OCI-LY3 (cell line): Measurements from ENCODE around the gene MYOF.
"Not testable (repeated sequence)": the region's sequence is repeated elsewhere in the genome, so short reads cannot be mapped to it uniquely, and the experiment has no call there.

Experiments used
- H2AFZ ChIP-seq: fragments of 200-600, 300-600 bp; shearing (Covaris generic); 2 replicates; pipeline ENCODE4 v1.6.0; 2014; ENCODE audit warnings: antibody characterized with exemption, low read depth, low read length
- H3K27ac ChIP-seq: fragments of 200-600, 300-600 bp; sonication (generic); 2 replicates; pipeline ENCODE4 v1.5.1; 2014; ENCODE audit warnings: mild to moderate bottlenecking, low read length, moderate library complexity, mixed read lengths
- H3K27me3 ChIP-seq: fragments of 200-600, 300-600 bp; sonication (generic); 2 replicates; pipeline ENCODE4 v1.6.1; 2014; ENCODE audit warnings: low read depth, low read length, mixed read lengths
- H3K36me3 ChIP-seq: fragments of 200-600, 300-600 bp; sonication (generic); replicated peaks from 2 replicates; pipeline ENCODE3; 2014; ENCODE audit warnings: low read depth, low read length, mixed read lengths
- H3K4me1 ChIP-seq: fragments of 300-600, 200-600 bp; sonication (generic); 2 replicates; pipeline ENCODE4 v1.6.1; 2014; ENCODE audit warnings: low read length, mixed read lengths
- H3K4me2 ChIP-seq: fragments of 200-600, 300-600 bp; sonication (generic); 2 replicates; pipeline ENCODE4 v1.6.1; 2014; ENCODE audit warnings: low read length, mixed read lengths
- H3K4me3 ChIP-seq: fragments of 300-600, 200-600 bp; sonication (generic); 2 replicates; pipeline ENCODE4 v1.5.1; 2014; ENCODE audit warnings: antibody characterized with exemption, mild to moderate bottlenecking, low read length, moderate library complexity
- H3K79me2 ChIP-seq: fragments of 300-600, 200-600 bp; shearing (Covaris generic); 2 replicates; pipeline ENCODE4 v1.6.1; 2014; ENCODE audit warnings: mild to moderate bottlenecking, low read length, mixed read lengths
- H3K9ac ChIP-seq: fragments of 300-600, 200-600 bp; shearing (Covaris generic); 2 replicates; pipeline ENCODE4 v1.6.0; 2014; ENCODE audit warnings: mild to moderate bottlenecking, low read length, moderate library complexity
- H3K9me3 ChIP-seq: fragments of 200-600, 300-600 bp; shearing (Covaris generic); 2 replicates; pipeline ENCODE4 v1.6.1; 2014; ENCODE audit warnings: low read length, mixed read lengths; ENCODE audit not compliant: insufficient read depth
- H4K20me1 ChIP-seq: fragments of 200-600, 300-600 bp; sonication (generic); 2 replicates; pipeline ENCODE4 v1.6.1; 2016; ENCODE audit warnings: low read length, mixed read lengths; ENCODE audit not compliant: insufficient read depth
- EZH2phosphoT487 ChIP-seq: fragments of 200-600 bp; shearing (Covaris generic); IDR thresholded peaks from 2 replicates; pipeline ENCODE4 v1.6.1; 2018; ENCODE audit warnings: antibody characterized with exemption, mixed run types, low read depth
- TF ChIP-seq, protein P1 (sequence below): fragments of 200-600, 300-600 bp; sonication (generic); IDR thresholded peaks from 2 replicates; pipeline ENCODE4 v1.5.1; 2014; ENCODE audit warnings: antibody characterized with exemption, low read length, low read depth

MYOF gene

GRCh38 chr10:93469454-93469853 lies 12.7 kb downstream of the MYOF start:
- H3K9ac ChIP-seq = no peak overlapping the region
- no peaks in the 10 kb centered on the region for H4K20me1 ChIP-seq
- no peaks in the 10 kb centered on the region for H3K79me2 ChIP-seq
- H3K36me3 ChIP-seq = no peaks in the 10 kb centered on the region
- H3K27ac ChIP-seq = no peak overlapping the region
- no peaks in the 10 kb centered on the region for H3K9me3 ChIP-seq
- no peak overlapping the region for H2AFZ ChIP-seq
- H3K4me3 ChIP-seq = no peak overlapping the region
- no peak for TF ChIP-seq EZH2phosphoT487
- TF ChIP-seq, protein P1, sequence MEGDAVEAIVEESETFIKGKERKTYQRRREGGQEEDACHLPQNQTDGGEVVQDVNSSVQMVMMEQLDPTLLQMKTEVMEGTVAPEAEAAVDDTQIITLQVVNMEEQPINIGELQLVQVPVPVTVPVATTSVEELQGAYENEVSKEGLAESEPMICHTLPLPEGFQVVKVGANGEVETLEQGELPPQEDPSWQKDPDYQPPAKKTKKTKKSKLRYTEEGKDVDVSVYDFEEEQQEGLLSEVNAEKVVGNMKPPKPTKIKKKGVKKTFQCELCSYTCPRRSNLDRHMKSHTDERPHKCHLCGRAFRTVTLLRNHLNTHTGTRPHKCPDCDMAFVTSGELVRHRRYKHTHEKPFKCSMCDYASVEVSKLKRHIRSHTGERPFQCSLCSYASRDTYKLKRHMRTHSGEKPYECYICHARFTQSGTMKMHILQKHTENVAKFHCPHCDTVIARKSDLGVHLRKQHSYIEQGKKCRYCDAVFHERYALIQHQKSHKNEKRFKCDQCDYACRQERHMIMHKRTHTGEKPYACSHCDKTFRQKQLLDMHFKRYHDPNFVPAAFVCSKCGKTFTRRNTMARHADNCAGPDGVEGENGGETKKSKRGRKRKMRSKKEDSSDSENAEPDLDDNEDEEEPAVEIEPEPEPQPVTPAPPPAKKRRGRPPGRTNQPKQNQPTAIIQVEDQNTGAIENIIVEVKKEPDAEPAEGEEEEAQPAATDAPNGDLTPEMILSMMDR = no peak
- H3K4me2 ChIP-seq = no peak overlapping the region
- no peaks in the 10 kb centered on the region for H3K27me3 ChIP-seq
- no peaks in the 10 kb centered on the region for H3K4me1 ChIP-seq

DNA sequence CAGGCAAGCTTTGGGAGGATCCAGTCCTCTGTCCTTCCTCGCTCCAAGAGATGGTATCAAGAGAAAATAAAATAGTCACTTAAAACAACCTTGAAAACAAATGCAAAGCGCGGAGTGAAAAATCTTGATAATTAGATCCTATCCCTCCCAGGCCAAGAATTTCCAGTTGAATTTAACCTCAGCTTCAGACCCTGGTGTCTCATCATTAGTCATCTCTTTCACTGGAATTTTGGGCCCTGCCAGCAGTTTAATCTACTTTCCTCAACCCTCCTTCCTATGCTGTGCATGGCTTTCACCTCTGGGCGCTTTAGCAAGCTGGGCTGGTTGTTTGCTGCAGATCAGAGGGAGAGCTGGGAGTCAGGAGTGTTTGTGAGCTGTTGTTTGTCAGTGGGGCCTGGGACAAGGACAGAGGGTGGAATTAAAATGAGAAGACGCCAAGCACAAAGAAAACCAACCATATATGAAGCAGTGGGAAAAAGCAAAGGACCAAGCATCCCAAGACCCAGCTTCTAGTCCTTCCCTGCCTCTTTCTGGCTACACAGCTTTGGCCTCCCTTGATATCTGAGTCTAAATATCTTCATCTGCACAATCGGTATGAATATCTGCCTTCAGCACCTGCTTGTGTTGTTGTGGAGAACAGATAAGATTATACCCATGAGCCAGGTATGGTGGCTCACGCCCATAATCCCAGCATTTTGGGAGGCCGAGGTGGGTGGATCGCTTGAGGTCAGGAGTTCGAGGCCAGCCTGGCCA lies 13.5 kb downstream of the MYOF start:
- no peaks in the 10 kb centered on the region for H3K27me3 ChIP-seq
- H3K79me2 ChIP-seq = no peaks in the 10 kb centered on the region
- H3K27ac ChIP-seq = no peak overlapping the region
- no peaks in the 10 kb centered on the region for H3K36me3 ChIP-seq
- no peak overlapping the region for H2AFZ ChIP-seq
- H3K4me1 ChIP-seq = no peaks in the 10 kb centered on the region
- H4K20me1 ChIP-seq = no peaks in the 10 kb centered on the region
- H3K9ac ChIP-seq = no peak overlapping the region
- H3K9me3 ChIP-seq = no peaks in the 10 kb centered on the region
- H3K4me3 ChIP-seq = no peak overlapping the region
- no peak overlapping the region for H3K4me2 ChIP-seq
- TF ChIP-seq EZH2phosphoT487 = no peak
- TF ChIP-seq, protein P1 = no peak

- H3K9ac ChIP-seq, H3K4me3 ChIP-seq, H3K79me2 ChIP-seq, H3K4me2 ChIP-seq, H2AFZ ChIP-seq, H3K36me3 ChIP-seq, H4K20me1 ChIP-seq, H3K4me1 ChIP-seq, H3K27me3 ChIP-seq, H3K9me3 ChIP-seq, H3K27ac ChIP-seq: not testable (repeated sequence)
Measured at GRCh38 chr10:93467635-93468034, 14.5 kb downstream of the MYOF start.

- Histone ChIP-seq H3K4me3 (no peak overlapping the region), H3K4me1 (peaks cover 4% of the 10 kb centered on the region; the same call in 1 of the 2 replicates), H3K79me2 (no peaks in the 10 kb centered on the region), H3K9me3 (no peaks in the 10 kb centered on the region), H3K36me3 (no peaks in the 10 kb centered on the region), H3K27me3 (no peaks in the 10 kb centered on the region), H3K27ac (no peak overlapping the region), H3K9ac (no peak overlapping the region), H2AFZ (no peak overlapping the region), H4K20me1 (no peaks in the 10 kb centered on the region), H3K4me2 (no peak overlapping the region)
- TF ChIP-seq EZH2phosphoT487 = no peak
- TF ChIP-seq, protein P1 = no peak
Measured at GRCh38 chr10:93465806-93466675, 16.1 kb downstream of the MYOF start.
